HFF-Myc (cell line): Measurements from ENCODE around the gene FIGLA.

Experiments used
- DNase-seq: peaks from one replicate; pipeline ENCODE4 v3.0.0-alpha.2; 2011; ENCODE audit warnings: low read depth; ENCODE audit errors: extremely low read depth
- H3K4me3 ChIP-seq: replicated peaks from 2 replicates; pipeline ENCODE4 v1.5.1; 2011; ENCODE audit warnings: low read depth, mild to moderate bottlenecking, control low read depth, low read length
- CTCF ChIP-seq: IDR thresholded peaks from 2 replicates; pipeline ENCODE4 v1.5.1; 2012; ENCODE audit warnings: mild to moderate bottlenecking, low read depth, low read length, control low read depth; ENCODE audit errors: missing control alignments

Gene FIGLA

GRCh38 chr2:70832386-70832785, 41.9 kb upstream of the FIGLA start:
- no peak overlapping the region for H3K4me3 ChIP-seq
- TF ChIP-seq CTCF, result no peak
- DNase-seq, result no peak

GRCh38 chr2:70831861-70832260, 41.4 kb upstream of the FIGLA start:
- no peak for TF ChIP-seq CTCF
- no peak overlapping the region for H3K4me3 ChIP-seq
- no peak for DNase-seq

- TF ChIP-seq CTCF, result no peak
- no peak for DNase-seq
- no peak overlapping the region for H3K4me3 ChIP-seq
Observed at GRCh38 chr2:70830366-70830765, 39.9 kb upstream of the FIGLA start.

- TF ChIP-seq CTCF, result no peak
- no peak overlapping the region for H3K4me3 ChIP-seq
- no peak for DNase-seq
Observed at GRCh38 chr2:70829916-70830315, 39.5 kb upstream of the FIGLA start.

GRCh38 chr2:70828914-70829824, 38.7 kb upstream of the FIGLA start:
- DNase-seq, result no peak
- H3K4me3 ChIP-seq, result no peak overlapping the region
- TF ChIP-seq CTCF, result no peak

- DNase-seq, result no peak
- H3K4me3 ChIP-seq, result no peak overlapping the region
- no peak for TF ChIP-seq CTCF
Observed at GRCh38 chr2:70828115-70828514, 37.7 kb upstream of the FIGLA start.
